MM.1S (cell line): Measurements from ENCODE around the gene ARGLU1.

Experiments used
- CTCF ChIP-seq: fragments of 300-600 bp; sonication (generic); IDR thresholded peaks from 2 replicates; pipeline ENCODE4 v1.5.1; 2016; ENCODE audit warnings: antibody characterized with exemption, low read length, mixed read lengths
- EZH2 ChIP-seq: fragments of 300-600 bp; sonication (generic); optimal IDR thresholded peaks from 2 replicates; pipeline ENCODE3; 2017; ENCODE audit warnings: low read depth, mild to moderate bottlenecking, antibody characterized with exemption, low read length, mixed read lengths
- EZH2phosphoT487 ChIP-seq: fragments of 300-600 bp; sonication (generic); IDR thresholded peaks from 2 replicates; pipeline ENCODE4 v1.6.1; 2018; ENCODE audit warnings: antibody characterized with exemption, low read length

GRCh38 chr13:106560821-106561220 is 7.1 kb downstream of the ARGLU1 start:
- TF ChIP-seq CTCF (no peak), EZH2 (no peak), EZH2phosphoT487 (no peak)
